HG03045 (cell line): Measurements from ENCODE around the gene VAT1.

Experiments
- ATAC-seq: cut with Tn5 transposase; IDR thresholded peaks from one replicate; pipeline ENCODE4 v1.9.1; 2021; ENCODE audit warnings: mild to moderate bottlenecking, moderate library complexity; ENCODE audit not compliant: unreplicated experiment

VAT1 gene

DNA sequence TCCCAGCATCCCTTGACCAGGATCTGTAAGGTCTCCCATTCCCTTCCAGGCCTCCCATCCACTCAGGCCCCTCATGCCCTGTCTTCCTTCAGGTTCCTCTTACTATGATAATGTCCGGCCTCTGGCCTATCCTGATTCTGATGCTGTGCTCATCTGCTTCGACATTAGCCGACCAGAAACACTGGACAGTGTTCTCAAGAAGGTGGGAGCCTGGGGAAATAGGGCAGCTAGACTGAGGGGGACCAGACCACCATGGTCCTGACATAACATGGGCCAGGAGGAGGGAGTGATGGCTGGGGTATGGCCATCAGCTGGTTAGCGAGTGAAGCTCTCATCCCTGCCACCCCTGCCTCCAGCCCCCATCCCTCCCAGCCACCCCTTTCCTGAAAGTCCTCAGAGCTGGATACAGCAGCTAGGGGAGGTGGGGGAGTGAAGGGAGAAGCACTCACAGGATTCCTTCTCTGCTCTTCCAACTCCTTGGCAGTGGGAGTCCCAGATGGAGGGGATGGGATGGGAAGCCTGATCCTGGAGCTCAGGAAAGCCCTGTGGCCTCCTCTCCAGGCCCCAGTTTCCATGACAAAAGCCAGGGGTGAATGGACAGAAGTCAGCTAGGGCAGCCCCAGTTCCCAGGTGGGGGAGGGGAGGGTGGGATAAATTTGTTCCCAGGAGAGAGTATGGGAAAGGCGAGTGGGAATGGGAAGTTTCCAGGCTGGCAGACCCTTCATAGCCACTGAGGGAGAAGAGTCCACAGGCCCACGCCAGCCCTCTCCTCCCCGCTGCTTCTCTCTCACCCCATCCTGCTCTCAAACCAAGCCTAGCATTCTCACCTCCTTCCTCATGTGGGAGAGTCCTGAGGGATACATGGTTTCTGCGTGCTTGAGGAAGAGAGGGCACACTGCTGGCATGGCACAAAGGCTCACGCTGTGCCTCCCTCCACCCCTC, 5.2 kb upstream of the VAT1 start:
- no peak for ATAC-seq

DNA sequence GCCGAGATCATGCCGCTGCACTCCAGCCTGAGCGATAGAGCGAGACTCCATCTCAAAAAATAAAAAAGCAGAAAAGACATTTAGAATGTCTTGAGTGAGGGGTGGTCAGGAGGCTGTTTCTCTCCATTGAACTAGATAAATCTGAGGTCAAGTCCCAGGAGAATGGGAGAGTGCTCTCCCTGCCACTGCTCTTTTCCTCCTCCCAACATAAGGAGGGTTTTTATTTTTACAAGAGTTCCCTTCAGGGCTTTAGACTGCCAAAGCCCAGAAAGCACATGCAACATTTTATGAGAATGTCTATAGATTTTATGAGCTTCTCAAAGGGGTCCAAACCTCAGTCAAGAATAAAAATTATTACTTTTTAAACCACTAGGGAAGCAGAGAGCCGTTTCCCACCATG, 4.4 kb upstream of the VAT1 start:
- ATAC-seq, result no peak

DNA sequence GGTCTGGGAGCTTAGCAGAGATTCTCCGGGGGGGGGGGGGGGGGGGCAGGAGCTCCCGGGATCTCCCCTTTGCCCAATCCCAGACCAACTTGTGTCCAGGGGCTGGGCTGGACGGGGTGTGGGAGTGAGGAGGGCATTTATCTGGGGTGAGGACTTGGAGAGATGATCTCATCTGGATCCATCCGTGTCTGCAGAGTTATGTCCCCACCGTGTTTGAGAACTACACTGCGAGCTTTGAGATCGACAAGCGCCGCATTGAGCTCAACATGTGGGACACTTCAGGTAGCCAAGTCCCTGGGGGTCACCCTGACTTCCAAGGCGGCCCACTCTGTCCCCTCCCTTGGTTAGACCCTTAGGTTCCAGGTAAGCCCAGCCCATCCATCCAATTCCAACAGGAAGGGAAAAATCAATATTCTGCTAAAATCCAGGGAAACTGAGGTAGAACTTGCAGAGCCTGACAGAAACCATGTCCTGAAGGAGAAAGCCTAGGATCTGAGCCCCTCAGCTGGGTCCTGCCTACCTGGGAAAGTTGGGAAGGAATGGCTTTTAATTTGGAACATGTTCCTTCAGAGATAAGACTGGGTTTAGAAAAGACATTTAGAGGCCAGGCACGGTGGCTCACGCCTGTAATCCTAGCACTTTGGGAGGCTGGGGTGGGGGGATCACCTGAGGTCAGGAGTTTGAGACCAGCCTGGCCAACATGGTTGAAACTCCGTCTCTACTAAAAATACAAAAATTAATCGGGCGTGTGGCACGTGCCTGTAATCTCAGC, 3.8 kb upstream of the VAT1 start:
- no peak for ATAC-seq

DNA sequence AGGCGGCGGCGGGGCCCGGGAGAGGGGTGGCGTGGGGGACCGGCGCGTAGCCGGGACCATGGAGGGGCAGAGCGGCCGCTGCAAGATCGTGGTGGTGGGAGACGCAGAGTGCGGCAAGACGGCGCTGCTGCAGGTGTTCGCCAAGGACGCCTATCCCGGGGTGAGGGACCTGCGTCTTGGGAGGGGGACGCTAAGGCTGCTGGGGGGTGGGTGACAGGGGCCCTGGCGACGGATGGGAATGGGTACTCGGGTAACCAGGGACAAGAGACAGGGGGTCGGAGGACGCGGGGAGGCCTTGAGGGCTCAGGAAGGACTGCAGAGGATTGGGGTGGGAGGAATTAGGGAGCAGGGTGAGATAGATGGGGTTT, 3.1 kb upstream of the VAT1 start:
- ATAC-seq, result no peak

DNA sequence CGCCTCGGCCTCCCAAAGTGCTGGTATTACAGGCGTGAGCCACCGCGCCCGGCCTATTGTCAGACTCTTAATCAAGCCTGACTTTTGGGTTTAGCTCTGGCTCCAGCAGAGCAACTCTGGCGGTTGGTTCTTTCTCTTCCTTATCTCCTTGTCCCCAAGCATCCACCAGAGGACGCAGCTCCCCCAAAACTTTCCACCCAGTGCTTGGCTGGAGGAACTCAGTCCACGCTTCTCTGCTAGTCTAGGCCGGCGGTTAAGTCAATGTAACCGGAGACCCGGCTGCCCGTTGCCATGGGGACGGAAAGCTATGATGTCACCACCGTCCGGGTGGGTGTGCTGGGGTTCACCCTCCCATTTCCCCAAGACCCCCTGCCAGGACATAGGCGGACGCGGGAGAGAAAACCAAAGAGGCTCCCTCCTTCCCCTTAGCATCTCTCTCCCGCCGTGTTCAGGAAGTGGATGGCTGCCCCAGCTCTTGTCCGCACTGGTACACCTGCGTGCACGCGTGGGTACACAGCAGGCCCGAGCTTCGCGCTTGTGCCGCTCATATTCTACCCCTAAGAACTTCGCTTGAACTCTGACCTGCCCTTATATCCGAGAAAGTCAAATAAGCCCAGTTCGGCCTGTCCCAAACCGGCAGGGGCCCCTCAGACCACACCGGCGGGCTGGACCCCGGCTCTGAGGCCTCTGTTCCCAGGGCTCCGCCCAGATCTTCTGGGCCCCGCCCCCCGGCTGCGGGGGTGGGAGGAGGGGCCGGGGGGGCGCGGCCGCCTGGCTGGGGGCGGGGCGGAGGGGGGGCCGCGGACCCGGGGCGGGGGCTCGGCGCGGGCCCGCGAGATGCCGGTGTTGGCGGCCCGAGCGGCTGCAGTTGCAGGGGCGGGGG, 2.5 kb upstream of the VAT1 start, which contains the start of gene RND2:
TSS of gene RND2 (plus strand) at position 825 of the 883 bp plus-strand sequence. CDS start 117 bp downstream, outside the sequence.
- no peak for ATAC-seq

DNA sequence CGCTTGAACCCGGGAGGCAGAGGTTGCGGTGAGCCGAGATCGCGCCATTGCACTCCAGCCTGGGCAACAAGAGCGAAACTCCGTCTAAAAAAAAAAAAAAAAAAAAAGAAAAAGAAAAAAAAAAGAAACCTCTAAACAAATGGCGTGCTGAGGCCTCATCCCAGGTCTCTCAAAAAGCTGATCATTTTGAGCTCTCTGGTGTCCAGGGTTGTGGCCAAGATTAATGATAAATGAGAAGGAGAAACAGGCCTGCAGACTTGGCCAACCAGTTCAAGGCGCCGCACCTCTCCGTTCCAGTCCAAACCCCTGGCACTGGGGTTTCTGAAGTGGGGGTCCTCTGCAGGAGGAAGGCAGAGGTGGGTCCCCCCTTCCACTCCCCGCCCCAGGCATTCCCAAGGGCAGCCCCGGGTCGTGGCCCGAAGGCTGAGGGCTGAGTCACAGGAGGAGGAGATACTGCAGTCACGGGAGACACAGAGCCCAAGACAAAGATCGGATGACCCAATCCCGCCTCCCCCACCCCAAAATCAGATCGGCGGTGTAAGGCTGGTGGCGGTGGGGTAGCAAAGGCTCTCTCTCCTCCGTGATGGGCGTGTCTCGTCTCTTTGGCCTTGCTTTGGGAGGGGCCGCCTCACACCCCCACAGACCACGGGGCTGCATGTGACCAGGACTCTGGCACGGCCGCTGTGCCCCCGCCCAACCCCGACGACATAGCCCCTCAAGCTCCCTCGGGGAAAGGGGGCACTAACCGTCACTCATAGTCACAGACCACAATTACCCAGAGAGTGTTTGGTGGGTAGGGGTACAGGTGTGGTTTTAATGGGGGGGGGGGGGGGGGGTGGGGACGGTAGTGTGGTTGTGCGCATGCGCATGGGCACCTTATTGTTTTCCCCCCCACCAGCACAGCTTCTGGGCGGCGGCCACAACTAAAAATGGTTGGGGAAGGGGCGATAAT, 1.1 kb downstream of the VAT1 start:
- ATAC-seq, result no peak

DNA sequence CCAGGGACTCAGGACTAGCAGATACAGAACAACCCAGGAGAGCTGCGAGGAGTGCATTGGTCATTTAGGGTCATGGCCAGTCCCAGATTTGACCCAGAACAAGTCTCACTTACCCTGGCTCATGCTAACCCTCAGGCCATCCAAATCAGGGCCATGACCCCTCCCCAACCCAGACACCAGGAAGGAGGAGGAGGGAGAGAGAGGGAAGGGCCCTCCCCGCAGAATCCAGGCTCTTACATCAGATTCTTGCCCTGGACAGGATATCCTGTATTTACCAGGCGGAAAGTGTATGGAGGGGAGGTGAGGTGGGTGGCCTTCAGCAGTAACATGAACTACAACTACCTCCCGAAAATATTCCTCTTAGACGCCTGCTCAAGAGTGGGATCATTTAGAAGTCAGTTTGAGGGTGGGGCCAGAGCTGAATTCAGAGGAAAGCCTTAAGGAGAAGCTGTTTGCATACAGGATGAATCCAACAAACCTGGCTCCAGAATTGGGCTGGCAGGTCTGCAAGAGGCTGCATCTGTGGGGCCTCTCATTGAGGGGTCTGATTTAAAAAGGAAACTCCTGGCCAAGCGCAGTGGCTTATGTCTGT, 2.1 kb downstream of the VAT1 start:
- no peak for ATAC-seq

DNA sequence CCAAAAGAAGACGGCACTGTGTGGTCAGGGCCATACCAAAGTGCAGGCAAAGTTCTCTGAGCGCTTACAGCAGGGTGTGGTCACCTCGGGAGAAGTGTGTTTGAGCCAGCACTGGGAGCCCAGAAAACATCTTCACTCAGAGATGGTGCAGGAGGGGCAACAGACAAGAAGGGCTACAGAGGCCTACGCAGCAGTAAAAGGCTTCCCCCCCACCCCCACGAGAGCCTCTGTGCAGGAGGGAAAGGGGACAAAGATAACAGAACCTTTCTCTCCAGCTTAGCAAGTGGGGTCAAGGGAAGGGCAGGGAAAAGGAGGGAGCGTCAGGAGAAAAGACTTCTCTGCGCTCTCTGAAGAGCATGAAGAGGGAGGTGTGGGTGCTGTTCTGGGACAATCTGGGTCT, 2.8 kb downstream of the VAT1 start:
- ATAC-seq, result no peak

DNA sequence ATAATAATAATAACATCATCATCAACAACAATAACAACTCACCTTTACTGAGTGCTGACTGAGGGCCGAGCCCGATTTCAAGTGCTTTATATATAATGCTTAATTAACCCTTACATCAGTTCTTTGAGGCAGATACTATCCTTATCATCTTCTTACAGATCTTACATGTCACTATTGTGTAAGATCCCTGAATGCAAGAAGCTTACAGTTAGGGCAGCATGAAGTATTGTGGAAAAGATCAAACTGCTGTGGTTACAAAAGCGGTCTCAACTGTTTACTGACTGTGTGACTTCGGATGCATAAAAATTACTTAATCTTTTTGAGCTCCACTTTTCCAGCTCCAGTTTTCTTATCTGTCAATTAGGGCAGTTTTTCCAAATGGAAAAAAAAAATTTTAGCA, 3.3 kb downstream of the VAT1 start:
- no peak for ATAC-seq

DNA sequence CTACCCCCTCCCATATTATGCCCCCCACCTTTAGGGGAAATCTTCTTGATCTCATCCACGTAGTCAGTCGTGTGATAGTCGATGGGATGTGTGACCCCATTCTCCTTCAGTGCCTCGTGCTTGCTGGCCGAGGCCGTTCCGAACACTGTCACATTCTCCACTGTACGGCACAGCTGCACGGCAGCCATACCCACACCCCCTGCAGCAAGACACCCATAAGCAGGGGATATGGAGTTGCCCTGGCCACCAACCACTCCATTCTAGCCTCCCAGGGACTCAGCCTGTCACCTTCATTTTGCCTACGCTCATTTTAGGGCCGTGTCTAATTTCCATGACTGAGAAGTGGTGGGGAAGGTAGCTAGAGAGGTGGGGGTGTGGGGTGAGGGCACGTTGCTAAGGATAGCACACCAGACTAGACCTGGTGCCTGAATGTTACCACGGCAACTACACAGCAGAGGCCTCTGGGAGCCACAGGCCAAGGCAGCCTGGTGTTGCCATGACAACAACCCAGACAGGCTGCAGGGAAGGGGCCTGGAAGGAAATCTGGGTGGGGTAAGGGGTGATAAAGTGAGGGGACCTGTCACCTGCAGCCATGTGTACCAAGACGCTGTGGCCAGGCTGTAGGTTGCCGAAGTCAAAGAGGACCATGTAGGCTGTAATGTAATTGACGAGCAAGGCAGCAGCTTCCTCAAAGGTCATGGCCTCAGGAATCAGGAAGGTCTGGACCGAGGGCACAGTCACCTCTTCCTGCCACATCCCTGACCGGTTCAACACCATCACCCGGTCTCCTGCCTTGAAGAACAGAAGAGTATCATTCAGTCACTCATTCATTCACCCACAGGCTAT, 4.0 kb downstream of the VAT1 start:
- no peak for ATAC-seq

DNA sequence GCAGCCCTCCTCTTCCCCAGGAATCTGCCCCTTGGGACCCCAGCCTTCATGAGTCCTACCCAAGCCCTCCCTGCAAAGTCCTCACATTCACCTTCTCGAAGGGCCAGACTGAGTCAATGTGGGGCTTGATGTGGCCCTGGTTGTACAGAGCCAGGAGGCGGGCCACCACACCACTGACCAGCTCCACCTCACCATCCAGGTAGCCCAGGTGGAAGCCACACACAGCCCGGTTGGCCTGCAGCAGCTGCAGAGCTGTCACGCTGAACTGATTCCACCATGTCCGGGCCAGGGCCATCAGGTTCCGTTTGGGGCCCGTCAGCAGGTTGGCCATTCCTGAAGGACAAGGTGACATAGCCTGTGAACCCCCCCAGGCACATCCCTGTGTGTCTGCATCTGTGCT, 6.0 kb downstream of the VAT1 start:
- ATAC-seq, result no peak

DNA sequence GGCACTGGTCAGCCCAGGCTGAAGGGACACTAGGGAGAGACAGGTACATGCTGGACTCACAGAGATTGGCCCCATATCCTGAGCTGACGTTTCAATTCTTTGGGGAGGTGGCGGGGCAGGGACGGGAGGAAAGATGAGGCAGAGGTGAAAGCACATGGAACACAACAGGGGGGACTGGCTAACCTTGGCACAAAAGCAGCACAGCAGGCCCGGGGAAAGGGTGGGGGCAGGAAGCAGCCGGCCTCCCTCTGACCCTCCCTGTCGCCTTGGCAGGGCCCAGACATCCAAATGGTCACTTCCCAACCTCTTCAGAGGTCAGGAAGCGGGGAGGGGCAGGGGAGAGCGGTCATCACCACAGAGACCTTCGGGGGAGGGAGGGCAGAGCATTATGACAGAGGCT, 6.6 kb downstream of the VAT1 start:
- ATAC-seq, result no peak

DNA sequence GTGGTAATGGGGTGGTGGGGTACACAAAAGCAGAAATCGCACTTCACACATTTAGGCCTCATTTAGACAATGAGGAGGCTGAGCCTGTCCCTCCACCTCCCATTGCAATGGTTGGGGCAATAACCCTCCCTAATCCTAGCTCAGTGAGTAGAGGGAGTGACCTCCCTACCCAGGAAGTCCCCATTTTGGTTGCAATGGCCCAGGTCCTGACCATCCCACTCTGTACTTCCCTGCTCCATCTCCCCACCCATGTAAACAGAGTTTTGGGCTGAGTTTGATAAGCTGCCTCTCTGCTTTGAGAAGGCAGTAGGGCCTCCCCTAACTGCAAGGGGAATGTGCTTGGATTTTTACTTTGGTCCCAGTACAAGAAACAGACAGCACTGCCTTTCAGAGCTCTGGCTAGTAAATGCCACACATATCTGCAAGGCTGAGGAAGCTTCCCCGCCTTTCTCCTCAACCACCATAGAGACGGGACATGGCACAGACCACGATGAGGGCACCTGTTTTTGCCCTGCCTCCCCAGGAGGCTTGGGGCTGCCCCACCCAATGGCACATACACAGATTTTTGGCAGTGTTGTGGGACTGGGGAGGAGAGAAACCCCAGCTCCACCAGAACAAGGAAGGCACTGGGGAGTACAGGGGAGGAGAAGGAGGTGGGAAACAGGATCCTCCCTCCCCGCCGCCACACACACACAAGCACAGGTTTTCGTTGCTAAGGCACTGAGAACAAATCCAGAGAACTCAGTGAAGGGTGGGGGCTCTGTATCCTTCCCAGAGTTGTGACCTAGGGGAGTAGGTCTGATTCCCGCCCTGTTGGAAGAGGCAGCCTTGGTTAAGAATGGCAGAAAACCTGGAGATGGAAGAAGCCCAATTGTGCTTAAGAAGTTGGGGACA, 7.3 kb downstream of the VAT1 start:
- no peak for ATAC-seq

DNA sequence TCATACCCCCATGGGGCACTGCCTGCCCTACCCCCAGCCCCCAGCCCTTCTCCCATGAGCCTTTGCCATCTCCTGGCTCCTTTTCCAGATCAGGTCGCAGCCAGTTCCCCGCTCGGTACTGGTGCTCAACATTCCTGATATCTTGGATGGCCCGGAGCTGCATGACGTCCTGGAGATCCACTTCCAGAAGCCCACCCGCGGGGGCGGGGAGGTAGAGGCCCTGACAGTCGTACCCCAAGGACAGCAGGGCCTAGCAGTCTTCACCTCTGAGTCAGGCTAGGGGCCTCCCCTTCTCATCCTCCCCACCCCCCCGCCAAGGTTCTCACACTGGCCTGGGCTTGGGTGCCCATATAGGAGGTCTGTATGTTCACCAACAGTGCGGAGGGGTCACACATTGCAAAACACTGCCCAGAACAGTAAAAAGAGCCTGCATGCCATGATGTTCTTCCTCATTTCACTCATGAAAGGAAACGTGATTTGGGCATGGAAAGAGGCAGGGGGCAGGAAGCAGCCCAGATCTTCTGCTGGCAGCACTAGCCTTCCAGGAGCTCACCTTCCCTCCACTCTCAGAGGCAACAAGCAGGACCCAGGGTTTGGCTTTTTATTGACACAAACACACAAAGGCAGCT, 8.1 kb downstream of the VAT1 start:
- no peak for ATAC-seq

DNA sequence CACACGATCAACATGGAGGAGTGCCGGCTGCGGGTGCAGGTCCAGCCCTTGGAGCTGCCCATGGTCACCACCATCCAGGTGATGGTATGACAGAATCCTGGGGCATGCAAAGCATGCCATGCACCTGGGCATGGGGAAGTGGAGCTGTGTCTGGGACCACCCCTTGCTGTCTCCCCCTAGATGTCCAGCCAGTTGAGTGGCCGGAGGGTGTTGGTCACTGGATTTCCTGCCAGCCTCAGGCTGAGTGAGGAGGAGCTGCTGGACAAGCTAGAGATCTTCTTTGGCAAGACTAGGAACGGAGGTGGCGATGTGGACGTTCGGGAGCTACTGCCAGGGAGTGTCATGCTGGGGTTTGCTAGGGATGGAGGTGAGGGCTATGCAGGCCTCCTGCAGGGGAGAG, 8.9 kb downstream of the VAT1 start:
- ATAC-seq, result no peak

DNA sequence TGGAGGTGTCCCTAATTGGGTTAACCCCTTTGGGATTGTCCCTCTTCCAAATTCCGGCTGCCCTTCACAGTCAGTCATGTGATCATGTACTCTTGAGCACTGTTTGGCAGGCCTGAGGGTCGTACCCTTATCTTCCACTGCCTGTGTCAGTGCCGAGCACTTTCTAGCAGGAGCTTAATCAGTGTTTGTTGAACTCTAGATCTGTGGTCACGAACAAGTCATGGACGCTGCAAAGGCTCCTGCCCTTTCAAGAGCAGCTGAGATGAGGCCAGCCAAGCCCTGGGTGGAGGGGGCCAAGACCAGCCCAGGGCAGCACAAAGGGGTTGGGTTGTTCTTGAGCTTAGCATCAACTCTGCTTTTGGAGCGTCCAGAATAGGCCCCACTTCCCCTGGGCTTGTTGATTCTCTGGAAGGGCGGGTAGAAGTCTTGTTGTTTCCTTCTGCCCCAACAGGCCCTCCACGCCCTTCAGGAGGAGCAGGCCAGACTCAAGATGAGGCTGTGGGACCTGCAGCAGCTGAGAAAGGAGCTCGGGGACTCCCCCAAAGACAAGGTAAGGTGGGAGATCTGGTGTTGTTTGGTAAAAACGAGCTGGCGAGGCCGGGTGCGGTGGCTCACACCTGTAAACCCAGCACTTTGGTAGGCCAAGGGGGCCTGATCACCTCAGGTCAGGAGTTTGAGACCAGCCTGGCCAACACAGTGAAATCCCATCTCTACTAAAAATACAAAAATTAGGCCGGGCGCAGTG, 10.3 kb downstream of the VAT1 start:
- ATAC-seq, result no peak
